Mesodermal cell (in vitro differentiated cells): ENCODE data around the gene NYNRIN.

Experiments used
- H3K27ac ChIP-seq: 2 replicates; pipeline ENCODE4 v1.7.0; 2013; ENCODE audit warnings: mild to moderate bottlenecking, low read depth, low read length, moderate library complexity; ENCODE audit not compliant: severe bottlenecking
- H3K36me3 ChIP-seq: 2 replicates; pipeline ENCODE4 v1.7.1; 2013; ENCODE audit warnings: mild to moderate bottlenecking, low read length, moderate library complexity; ENCODE audit not compliant: control insufficient read depth, insufficient read depth
- H3K4me1 ChIP-seq: one replicate; pipeline ENCODE4 v1.7.1; 2013; ENCODE audit warnings: mild to moderate bottlenecking, low read length; ENCODE audit not compliant: insufficient read depth, control insufficient read depth, poor library complexity, severe bottlenecking
- H3K4me3 ChIP-seq: 2 replicates; pipeline ENCODE4 v1.7.0; 2013; ENCODE audit warnings: low read length, control low read depth, mild to moderate bottlenecking; ENCODE audit not compliant: insufficient read depth, poor library complexity, severe bottlenecking; ENCODE audit errors: extremely low read depth
- H3K9me3 ChIP-seq: 2 replicates; pipeline ENCODE4 v1.7.1; 2013; ENCODE audit warnings: mild to moderate bottlenecking, low read length, moderate library complexity; ENCODE audit not compliant: control insufficient read depth
- WGBS, 2 experiments: methylation state at CpG; one replicate each; pipeline ENCODE4 v1.1.5; 2013; ENCODE audit warnings: missing lambda C conversion rate in 2 of 2; ENCODE audit not compliant: insufficient coverage in 2 of 2; 5-methylcytosine and 5-hydroxymethylcytosine counted together

Gene NYNRIN

DNA sequence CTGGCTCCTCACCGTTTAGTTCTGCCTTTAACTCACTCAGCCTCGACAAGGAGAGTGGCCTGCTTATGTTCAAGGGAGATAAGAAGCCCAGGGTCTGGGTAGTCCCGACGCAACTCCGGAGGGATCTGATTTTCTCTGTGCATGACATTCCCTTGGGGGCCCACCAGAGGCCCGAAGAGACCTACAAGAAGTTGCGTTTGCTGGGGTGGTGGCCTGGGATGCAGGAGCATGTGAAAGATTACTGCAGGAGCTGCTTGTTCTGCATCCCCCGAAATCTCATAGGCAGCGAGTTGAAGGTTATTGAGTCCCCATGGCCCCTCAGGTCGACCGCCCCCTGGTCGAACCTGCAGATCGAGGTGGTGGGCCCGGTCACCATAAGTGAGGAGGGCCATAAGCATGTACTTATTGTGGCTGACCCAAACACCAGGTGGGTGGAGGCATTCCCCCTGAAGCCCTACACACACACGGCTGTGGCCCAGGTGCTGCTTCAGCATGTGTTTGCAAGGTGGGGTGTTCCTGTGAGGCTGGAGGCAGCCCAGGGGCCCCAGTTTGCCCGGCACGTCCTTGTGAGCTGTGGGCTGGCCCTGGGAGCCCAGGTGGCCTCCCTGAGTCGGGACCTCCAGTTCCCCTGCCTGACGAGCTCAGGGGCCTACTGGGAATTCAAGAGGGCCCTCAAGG lies 17.6 kb downstream of the NYNRIN start:
- Histone ChIP-seq H3K9me3 (no peaks in the 10 kb centered on the region), H3K4me1 (no peaks in the 10 kb centered on the region), H3K27ac (no peak overlapping the region), H3K4me3 (no peak overlapping the region), H3K36me3 (peaks cover 30% of the 10 kb centered on the region)
- WGBS, 2 experiments, result 94% methylated on average over 18 of the region's 19 CpGs

DNA sequence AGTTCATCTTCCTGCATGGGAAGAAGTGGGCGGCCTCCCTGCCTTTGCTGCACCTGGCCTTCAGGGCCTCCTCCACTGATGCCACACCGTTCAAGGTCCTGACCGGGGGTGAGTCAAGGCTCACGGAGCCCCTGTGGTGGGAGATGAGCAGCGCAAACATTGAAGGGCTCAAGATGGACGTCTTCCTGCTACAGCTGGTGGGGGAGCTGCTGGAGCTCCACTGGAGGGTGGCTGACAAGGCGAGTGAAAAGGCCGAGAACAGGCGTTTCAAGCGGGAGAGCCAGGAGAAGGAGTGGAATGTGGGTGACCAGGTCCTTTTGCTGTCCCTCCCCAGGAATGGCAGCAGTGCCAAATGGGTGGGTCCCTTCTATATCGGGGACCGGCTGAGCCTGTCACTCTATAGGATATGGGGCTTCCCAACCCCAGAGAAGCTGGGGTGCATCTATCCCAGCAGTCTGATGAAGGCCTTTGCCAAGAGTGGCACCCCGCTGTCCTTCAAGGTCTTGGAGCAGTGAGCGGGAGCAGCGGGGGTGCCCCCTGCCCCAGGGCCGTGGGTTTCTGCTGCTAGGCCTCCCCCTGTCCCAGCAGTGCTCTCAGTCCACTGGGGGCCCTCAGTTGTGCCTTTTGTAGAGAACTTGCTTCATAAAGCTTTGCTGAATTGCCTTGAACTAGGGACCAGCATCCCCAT lies 18.3 kb downstream of the NYNRIN start:
- Histone ChIP-seq H3K27ac (no peak overlapping the region), H3K4me1 (no peaks in the 10 kb centered on the region), H3K9me3 (no peaks in the 10 kb centered on the region), H3K4me3 (no peak overlapping the region), H3K36me3 (peaks cover 24% of the 10 kb centered on the region)
- WGBS, 2 experiments, result 89 to 97% methylated on average over 16 of the region's 16 CpGs

DNA sequence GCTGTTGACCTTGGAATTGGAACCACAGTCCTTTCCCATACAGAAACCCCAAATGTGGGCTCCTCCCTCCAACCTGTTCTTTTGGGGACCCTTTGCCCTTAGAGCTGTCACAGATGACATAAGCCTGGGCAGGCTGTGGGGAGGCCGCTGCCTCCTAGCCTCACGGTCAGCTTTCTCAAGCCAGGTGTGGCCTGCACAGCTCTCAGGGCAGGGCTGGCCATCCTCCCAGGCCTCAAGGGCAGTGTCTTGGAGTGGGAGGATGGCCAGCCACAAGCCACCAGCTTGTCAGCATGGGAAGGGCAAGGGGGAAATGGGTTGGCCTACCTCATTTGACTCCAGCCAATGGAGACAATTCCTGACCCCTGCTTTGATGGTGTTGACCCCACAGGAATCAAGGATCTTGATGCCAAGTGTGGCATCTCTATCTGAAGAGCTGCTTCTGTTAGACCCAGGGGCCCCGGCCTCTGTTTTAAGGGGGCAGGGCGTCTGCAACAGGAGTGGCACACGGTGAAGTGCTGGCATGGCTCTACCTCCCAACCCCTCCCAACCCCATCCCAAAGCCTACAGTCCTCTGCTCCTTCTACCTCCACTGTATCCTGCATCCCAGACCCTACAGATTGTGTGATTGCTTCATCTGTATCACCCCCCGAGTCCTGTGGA lies 19.2 kb downstream of the NYNRIN start:
- Histone ChIP-seq H3K36me3 (peaks cover 17% of the 10 kb centered on the region), H3K9me3 (no peaks in the 10 kb centered on the region), H3K4me1 (no peaks in the 10 kb centered on the region), H3K27ac (no peak overlapping the region), H3K4me3 (no peak overlapping the region)
- 87 to 93% methylated on average over 5 to 6 of the region's 6 CpGs for WGBS, 2 experiments

DNA sequence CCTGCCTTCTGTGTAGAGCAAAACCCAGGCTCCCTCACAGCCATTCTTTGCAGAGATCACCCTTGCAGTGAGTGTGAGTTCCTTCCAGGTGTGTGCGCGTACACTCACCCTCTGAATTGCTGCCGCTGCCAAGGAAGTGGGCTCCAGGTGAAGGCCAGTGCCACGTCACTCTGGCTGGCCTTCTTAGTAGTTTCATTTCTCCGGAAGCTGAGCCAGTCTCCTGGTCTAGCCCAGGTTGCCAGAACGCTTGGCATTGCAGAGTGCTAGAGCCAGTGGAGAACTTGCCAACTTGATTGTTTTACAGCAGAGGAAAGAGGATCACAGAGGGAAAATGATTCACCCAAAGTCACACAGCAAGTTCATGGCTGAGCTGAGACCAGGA lies 19.7 kb downstream of the NYNRIN start:
- WGBS, 2 experiments, result 90 to 95% methylated on average over 3 to 6 of the region's 6 CpGs
- peaks cover 12% of the 10 kb centered on the region for H3K36me3 ChIP-seq
- H3K4me1 ChIP-seq, result no peaks in the 10 kb centered on the region
- no peak overlapping the region for H3K4me3 ChIP-seq
- no peak overlapping the region for H3K27ac ChIP-seq
- no peaks in the 10 kb centered on the region for H3K9me3 ChIP-seq

DNA sequence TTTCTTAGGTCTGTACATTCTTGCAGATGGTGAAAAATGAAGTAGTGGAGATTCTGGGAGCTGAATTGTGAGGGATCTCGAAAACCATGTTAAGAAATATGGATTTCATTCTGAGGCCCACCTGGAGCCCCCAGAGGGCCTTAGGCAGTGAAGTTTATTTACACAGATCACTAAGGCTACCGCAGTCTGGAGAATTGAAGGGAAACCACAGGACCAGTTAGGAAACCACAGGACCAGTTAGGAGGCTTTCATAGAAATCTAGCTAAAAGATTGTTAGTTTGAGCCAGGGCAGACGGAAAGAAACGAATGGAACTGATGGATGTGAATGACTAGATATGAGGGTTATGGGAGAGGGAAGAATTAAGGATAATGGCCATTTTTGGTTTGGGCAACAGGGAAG lies 23.5 kb downstream of the NYNRIN start:
- Histone ChIP-seq H3K27ac (no peak overlapping the region), H3K4me1 (no peaks in the 10 kb centered on the region), H3K4me3 (no peak overlapping the region), H3K36me3 (no peaks in the 10 kb centered on the region), H3K9me3 (no peaks in the 10 kb centered on the region)
- 93 to 98% methylated on average over 4 of the region's 4 CpGs for WGBS, 2 experiments

DNA sequence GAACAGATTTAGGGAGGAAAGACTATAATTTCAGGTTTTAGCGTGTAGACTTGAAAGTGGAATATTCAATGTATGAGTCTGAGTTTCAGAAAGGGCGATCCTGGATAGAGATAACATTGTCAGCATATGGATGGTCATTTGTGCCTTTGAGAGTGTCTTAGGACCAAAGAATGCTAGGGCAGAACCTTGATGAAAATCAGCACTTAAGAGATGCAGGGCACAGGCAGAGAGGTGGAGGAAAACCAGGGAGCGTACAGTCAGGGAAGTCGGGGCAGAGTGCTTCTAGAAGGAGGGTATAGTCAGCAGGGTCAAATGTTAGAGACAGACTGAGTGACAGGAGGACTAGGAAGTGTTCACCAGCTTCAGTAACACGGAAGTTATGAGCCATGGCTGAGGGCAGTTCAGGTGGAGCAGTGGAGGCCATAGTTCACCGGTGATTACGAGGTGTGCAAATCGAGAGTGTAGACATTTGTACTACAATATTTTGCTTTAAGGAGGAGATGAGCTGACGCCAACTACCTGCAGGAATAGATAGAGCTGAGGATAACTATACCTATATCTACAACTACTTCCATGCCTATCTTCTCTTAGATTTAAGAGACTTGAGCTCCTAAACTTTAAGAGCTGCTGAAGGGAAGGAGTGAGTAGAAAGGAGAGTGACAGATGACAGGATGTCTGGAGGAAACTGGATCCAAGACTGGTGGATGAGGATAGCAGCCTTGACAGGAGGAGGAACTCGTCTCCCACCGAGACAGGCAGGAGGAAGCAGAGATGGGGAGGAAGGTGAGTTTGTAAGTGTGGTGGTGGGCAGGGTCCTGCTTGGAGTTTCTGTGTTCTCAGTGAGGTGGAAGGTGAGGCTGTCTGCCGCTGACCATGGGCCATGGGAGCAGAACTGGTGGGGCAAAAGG lies 24.1 kb downstream of the NYNRIN start:
- H3K4me1 ChIP-seq, result no peaks in the 10 kb centered on the region
- 86 to 93% methylated on average over 7 to 10 of the region's 12 CpGs for WGBS, 2 experiments
- H3K9me3 ChIP-seq, result no peaks in the 10 kb centered on the region
- no peak overlapping the region for H3K27ac ChIP-seq
- H3K36me3 ChIP-seq, result no peaks in the 10 kb centered on the region
- H3K4me3 ChIP-seq, result no peak overlapping the region

DNA sequence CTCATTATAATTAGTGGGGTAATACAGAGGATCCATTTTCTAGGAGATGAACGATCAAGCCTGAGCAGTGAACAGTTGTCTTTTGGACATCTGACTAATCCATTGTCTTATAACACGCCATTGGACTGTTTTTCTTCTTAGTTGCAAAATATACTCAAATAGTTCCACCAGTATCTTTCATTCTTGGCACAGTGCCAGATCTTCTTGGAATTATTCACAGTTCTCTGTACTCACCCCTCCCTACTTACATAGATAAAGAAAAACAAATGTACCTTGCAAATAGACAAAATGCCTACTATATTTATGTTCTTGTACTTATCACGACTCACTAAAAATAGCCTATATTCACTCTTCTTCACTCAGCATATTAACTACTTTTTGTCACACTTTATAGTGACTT lies 26.9 kb downstream of the NYNRIN start:
- H3K4me1 ChIP-seq, result peaks cover 4% of the 10 kb centered on the region
- WGBS, 2 experiments, result 86 to 90% methylated on average over 2 to 3 of the region's 3 CpGs
- H3K4me3 ChIP-seq, result no peak overlapping the region
- no peaks in the 10 kb centered on the region for H3K9me3 ChIP-seq
- H3K27ac ChIP-seq, result no peak overlapping the region
- H3K36me3 ChIP-seq, result no peaks in the 10 kb centered on the region

DNA sequence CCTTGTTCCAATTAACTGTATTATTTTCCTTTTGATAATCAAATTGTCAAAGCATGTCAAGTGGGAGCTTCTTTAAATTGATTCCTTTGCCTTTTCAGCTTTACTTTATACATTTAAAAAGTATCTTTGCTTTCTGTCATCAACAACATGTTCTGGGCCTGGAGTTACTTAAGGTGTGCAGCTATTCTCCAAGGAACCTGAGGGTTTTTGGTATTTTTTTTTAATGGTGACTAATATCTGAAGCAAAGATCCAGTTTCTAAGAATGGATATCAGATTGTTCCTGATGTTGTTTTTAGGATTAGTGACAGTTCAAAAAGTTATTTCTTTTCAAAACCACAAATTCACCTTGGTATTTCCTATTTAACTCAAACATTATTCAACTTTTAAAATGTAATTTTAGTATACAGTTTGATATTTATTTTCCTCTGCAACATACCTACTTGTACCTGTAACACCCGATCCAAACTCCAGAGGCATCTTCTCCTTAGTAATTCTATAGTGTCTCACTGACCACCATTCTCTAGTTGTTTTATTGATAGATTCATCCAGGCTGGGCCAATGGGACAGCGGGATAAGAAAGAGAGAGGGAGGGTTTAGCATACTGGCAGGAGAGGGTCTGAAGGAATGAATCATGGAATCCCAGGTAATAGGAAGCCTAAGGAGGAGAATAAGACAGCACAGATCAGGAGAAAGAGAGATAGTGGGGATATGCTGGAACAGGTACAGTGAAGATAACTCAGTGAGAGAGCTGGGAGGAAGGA lies 27.5 kb downstream of the NYNRIN start:
- H3K36me3 ChIP-seq, result no peaks in the 10 kb centered on the region
- no peak overlapping the region for H3K4me3 ChIP-seq
- 100% methylated on average over 1 of the region's 2 CpGs; no CpG with 5 or more reads in 1 of the 2 experiments for WGBS, 2 experiments
- no peaks in the 10 kb centered on the region for H3K9me3 ChIP-seq
- H3K4me1 ChIP-seq, result peaks cover 9% of the 10 kb centered on the region
- no peak overlapping the region for H3K27ac ChIP-seq

DNA sequence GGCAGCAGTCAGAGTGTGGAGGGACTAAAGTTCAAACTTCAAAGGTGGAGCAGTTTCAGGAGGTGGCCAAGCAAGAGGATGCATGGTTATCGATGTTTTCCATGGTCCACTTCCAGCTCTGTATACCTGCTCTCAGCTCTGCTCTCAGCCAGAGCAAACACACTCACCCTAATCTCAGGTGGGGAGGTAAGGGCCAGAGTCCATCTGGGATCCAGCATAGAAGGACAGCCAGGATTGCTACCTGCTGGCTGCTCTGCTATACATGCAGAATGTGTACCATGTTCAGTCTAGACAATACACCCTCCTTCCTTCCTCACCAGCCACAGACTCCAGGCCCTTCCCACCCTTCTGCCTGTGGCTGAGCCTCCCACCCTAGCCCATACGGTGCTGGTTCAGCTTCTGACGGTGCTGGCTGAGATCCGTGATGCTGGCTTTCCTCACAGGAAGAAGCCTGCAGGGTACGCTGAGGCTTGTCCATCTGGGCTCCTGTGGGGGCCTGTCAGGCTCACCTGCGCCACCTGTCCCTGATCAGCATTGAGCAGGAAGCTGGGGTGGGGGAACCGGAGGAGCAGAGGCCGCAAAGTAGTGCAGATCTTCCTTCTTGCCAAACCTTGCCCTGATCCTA lies 28.2 kb downstream of the NYNRIN start:
- Histone ChIP-seq H3K27ac (no peak overlapping the region), H3K4me3 (no peak overlapping the region), H3K36me3 (peaks cover 3% of the 10 kb centered on the region), H3K9me3 (no peaks in the 10 kb centered on the region), H3K4me1 (peaks cover 12% of the 10 kb centered on the region)
- 76 to 90% methylated on average over 3 to 7 of the region's 8 CpGs for WGBS, 2 experiments
